HG02763 (cell line): ENCODE measurements around the gene OTX2.

ENCODE experiments used
- ATAC-seq: cut with Tn5 transposase; IDR thresholded peaks from one replicate; pipeline ENCODE4 v1.9.1; 2021; ENCODE audit warnings: mild to moderate bottlenecking, moderate library complexity; ENCODE audit not compliant: unreplicated experiment

The OTX2 gene

DNA sequence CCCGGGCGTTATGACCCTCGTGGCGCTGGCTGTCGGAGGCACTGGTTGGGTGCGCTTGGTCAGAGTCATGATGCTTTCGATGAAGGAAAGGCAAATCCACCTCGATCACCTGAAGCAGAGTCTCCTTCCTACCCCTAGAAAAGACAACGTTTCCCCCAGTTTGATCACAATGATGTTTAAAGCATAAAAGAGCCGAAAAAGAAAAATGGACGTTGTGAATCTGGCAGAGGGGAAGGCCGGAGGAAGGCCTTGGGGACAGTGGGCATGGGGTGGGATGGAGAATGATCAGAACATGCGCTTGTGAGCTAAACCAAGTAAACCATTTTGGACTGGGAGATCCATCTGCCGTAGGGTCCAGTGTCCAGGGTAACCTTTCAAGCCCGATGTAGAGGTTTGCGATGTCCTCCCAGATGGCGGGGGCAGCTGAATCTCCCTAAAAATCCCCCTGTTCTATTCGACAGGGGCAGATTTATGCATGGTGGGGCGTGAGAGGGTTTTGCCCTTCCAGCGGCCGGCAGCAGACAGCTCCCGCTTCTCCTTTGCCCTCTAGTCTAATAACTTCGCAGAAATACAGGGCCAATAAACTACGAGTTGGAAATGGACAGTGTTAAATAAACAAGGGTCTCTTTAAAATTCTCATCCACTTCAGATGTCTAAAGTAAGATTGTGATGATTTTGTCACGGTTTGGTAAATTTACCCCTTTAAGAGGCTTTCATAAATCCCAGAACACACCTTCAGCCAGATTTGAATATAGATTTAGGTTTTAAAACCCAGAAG lies 2.3 kb upstream of the OTX2 start:
- no peak for ATAC-seq

DNA sequence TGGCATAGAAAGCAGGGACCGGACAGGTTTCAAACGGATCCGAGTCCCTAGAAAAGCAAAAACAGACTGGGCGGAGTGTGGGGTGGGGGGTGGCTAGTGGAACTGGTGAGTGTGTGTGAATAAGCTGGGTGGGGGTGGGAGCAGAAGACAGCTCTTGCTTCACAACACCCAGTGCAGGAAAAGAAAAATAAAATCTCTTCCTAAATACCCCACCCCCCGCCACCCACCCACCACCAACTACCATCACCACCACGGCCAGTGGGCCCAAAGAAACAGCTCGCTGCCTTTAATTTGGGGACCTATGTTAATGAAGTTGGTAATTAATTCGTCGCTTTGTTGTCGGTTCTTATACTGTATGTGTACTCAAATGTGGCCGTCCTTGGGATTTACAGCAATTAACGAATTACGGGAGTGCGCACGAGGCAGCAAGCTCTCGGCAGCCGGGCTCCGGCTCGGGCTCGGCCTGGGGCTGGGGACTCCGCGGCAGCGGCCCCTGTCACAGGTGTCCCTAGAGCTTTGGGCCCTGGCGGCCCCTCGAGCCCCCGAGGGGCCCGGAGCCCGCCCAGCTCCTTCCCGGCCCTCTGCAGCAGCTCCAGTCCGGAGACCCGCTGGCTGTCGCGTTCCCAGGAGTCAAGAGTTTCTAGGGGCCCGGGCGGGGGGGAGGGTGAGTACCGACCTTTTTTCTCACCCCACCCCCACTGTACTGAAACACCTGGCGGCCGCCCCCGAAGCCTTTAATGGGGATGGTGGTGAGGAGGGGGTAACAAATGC lies 1.5 kb upstream of the OTX2 start:
- no peak for ATAC-seq

DNA sequence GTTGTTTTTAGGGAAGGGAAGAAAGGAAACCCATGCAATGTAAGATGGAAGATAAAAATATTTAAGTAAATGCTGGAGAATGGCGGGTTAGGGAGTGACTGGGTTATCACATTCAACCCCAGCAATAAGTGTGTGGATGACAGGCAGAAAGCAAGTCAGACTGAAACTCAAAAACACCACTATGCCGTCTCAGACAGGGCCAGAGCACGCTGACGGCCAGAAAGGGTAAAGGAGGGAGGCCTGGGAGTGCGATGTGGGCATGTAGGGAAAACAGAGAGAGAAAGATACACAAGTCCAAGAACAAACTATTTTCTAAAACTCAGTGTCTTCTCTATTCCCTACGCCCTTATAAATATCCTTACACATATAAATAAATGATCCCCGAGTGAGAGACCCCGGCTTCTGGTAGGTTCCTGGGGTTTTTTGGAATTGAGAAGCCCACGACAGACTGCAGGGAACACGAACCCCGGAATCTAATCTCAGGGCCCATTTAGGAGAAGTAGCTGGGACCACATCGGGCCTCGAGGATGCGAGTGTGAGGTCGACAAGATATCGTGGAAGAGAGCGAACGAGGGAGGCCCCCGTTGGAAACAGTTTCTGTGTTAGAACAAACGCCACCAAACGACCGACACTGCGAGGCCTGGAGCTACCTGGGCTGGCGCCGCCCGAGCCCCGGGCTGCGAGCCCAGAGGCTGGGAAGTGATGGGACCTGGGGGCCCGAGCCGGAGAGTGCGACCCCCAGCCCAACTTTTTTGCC lies 735 bp upstream of the OTX2 start:
- ATAC-seq: no peak

DNA sequence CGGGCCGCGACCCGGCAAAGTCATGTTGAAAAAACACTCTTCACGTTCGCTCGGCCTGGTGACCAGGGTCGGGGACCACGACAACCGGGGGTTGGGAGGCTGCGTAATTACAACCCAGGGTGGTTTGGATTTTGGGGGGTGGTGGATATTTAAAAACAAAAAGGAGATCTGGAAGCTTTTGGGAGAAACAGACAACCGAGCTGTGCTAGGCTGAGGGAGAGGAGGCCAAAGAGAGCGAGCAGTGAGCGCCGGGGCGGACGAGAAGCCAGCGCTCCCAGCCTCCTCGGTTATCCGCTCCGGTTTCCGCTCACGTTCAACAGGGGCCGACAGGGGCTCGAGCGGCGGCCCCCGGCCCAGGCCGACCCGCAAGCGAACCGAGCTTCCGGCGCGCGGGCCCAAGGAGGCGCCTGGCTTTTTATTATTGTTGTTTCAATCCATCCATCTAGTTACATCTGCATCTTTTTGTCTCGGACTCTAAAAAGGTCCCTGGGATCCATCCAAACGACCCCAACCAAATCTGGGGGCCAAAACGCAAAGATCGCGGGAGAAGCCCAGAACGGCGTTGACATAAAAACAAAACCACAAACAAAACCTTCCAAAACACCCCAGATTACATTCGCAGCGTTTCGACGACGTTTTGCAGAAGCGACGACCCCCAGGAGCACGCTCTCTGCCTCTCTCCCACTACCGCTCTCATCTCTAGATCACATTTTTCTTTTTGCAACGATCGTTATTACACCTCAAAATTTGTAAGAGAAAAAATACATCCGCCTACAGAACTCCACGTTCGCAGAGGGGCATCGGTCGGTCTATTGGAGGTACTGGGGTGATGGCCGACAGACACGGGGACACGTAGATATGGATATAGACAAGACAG lies 771 bp downstream of the OTX2 start:
- no peak for ATAC-seq

DNA sequence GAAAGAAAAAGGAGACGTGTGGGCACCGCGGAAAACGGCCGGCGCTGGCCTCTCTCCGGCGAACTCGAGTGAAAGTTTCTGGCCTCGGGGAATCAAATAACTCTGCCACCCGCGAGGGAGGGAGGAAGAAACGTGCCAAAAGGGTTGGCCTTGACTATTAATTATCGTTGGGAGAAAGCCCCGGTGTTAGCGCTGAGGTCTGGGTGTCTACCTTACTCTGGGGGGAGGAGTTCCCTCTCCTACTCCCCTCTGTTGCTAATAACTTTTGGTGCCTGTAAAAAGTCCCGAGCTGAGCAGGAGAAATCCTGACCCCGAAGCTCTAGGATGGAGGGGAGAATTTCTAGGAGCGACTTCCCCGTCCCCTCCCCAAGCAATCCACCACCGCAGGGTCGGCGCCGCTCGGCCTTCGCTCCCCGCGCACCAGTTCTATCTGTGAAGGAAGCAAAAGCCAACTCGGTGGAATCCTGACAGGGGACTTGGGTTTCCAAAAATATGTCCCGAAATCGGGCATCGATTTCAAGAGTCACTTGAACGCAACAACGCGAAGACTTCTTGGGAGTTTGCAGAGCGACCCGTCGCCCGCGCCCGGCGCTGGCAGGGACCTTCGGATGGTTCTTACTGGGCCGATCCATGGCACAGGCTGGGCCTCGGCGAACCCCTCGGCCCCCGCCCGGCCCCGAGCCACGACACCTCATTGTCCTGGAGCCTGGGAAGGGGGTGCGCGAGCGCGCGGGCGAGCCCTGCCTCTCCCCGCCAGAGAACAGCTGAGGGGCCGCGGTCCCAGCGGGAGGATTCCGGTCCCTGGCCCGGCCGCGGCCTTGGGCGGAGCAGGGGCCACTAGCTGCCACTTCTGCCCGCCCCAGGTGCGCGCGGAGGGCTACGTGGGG lies 1.7 kb downstream of the OTX2 start:
- ATAC-seq: no peak

DNA sequence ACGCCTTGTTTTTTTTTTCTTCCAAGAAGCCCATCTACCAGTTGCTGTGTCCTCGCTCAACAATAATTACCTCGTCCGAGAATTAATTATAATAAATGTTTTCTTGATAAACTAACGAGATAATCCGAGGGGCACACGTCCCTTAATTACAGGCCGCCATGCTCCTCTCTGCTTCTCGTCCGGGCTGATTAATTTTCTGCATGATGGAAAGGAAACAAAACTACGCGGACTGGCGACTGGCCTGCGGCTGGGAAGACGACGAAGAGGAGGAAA lies 2.2 kb downstream of the OTX2 start:
- no peak for ATAC-seq

DNA sequence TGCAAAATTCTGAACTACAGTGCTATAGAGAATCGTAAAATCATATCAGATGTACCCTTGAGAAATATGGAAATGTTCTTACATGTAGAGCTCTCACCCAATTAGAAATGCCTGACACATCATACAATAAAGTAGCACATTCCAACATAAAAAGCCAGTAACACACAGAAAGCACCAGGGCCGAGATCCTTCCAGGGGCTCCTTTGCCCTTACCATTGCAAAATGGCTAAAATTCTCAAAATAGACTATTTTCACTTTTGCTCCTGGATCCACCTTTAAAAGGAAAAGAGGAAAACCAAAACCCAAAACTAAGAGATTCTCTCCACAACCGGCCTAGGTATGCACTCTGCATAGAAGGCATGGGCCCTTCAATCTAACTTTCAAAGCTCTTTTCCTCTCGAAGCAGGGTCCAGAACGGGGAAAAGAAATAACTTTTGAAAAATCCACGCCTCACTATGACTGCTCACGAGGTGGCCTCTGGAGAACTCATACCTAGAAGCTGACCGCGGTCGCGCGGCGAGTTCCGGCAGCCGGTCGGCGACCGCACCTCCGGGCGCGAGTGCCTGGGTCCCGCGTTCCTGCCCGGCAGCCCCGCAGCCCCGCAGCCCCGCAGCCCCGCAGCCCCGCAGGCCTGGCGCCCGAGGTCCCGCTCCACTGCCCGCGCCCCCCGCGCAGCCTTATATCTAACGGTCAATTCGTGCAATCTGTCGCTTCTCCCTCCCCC lies 2.7 kb downstream of the OTX2 start:
- no peak for ATAC-seq

DNA sequence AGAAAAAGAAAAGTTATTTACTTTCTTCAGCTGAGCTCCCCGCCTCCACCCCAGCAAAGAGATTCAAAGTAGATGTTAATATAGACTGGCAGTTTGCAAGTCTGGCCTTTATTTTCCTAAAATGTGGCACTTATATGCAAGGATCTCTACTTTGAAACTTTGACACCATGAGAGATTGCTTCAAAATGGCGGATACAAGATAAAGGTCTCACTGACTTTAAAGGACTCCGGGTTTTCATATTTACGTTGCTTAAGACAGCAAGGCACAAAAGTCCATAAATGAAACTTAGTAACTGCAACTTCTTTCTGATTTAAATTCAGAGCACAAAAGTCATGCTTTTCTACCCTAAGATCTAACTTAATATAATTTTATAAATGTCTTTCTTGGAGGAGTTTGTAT lies 3.5 kb downstream of the OTX2 start:
- ATAC-seq: no peak

DNA sequence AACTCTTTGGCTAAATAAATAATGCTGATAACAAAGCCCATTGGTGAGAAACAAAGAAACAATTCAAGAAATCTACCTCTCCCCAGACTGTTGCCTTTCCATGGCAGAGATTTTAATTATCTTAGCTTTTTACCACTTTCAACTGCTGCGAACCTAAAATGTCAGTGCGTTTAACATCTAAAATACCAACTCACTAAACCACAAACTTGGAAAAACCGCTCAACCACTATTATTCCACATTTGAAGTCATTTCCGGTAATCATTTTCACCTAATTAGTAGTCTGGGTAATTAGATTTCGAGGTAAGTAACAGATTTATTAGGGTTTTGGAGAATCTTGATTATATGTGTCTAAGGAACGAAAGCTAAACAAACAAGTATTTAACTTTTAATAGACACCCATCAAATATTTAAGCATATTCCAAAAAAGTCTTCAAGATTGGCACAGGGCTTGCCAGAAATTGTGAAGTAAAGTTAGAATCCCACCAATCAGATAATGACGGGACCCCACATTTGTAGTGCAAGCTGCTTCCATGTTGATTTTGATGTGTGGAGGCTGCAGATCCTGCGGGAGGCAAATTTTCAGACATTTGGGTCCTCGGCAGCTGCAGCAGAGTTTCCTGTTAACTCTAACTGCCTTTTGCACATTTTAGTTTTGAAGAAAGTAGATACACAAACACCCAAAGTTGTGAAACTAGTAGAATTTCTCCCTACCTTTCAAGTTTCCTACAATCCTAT lies 4.1 kb downstream of the OTX2 start:
- ATAC-seq: no peak

DNA sequence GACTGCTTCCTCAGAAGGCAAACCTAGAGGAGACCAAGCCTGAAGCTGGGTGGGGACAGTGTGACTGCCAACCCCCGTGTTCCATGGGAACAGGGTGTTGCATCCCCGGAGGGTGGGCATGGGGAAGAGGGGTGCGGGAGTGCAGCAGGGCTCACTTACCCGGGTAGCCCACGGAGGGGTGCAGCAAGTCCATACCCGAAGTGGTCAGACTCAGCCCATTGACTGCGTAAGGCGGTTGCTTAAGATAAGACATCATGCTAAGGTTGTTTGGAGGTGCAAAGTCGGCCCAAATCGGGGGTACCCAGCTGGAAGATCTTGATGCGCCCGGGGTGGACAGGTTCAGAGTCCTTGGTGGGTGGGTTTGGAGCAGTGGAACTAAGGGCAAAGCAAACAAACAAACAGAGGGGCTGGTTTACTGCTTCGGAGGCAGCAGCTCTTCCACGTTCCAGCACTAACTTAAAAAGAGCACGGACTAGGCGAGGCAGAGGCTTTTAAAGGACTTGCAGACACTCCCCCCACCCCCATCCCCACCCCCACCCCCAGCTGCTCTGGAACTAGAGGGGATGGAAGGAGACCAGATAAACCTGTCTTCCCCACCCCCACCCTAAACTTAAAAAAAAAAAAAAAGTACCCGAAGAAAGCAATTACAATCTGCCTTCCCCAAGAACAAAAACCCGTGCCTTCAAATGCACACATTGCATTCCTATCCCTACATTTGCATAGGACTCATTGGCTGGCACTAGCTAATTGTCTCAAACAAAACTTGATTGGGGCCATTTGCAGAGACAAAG lies 4.9 kb downstream of the OTX2 start:
- ATAC-seq: no peak

DNA sequence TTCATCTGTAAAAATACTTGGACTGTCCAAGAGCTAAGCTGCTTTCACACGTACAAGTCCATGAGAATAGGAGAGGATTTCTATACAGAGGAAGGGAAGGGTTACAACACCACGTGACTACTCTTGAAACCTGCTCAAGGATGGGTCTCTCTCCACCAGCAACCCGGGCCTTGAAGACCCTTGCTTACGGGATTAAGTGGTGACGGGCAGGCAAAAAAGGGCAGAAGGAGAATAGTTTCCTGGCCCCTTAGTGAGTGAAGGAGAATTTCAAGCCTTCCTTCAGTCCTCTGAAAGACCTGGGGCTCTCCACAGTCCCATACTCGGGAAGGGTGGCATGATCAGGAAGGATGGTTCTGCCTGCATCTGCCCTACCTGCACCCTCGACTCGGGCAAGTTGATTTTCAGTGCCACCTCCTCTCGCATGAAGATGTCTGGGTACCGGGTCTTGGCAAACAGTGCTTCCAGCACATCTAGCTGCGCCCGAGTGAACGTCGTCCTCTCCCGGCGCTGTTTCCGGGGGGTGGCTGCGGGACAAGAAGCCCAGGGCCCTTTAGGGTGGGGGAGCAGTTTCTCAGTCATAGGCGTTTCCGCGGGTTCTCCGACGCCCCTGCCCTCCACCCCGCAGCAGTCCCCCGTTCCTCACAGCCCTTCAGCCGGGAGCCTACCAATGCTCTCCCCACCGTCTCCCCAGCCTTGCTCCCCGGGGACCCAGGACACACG lies 6.3 kb downstream of the OTX2 start:
- no peak for ATAC-seq

DNA sequence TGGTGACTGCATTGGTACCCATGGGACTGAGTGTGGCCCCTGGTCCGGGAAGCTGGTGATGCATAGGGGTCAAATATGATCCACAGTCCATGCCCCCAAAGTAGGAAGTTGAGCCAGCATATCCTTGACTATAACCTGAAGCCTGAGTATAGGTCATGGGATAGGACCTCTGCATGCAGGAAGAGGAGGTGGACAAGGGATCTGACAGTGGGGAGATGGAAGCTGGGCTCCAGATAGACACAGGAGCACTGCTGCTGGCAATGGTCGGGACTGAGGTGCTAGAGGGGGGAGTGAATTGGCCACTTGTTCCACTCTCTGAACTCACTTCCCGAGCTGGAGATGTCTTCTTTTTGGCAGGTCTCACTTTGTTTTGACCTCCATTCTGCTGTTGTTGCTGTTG lies 8.4 kb downstream of the OTX2 start:
- ATAC-seq: no peak

DNA sequence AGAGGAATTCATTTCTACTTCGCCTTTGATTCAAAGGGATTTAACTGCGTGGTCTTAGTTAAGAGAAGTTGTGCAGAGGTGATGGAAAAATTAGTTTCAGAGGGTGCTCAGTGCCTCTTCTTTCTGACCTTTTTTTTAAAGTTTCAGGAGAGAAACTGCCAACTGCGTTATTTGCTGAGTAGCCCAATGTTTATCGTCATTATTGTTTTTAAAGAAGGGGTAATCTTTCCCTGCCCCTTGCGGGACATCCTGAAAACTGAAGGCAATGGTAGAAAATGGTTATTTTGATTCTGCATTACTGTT lies 11.0 kb downstream of the OTX2 start:
- ATAC-seq: no peak

DNA sequence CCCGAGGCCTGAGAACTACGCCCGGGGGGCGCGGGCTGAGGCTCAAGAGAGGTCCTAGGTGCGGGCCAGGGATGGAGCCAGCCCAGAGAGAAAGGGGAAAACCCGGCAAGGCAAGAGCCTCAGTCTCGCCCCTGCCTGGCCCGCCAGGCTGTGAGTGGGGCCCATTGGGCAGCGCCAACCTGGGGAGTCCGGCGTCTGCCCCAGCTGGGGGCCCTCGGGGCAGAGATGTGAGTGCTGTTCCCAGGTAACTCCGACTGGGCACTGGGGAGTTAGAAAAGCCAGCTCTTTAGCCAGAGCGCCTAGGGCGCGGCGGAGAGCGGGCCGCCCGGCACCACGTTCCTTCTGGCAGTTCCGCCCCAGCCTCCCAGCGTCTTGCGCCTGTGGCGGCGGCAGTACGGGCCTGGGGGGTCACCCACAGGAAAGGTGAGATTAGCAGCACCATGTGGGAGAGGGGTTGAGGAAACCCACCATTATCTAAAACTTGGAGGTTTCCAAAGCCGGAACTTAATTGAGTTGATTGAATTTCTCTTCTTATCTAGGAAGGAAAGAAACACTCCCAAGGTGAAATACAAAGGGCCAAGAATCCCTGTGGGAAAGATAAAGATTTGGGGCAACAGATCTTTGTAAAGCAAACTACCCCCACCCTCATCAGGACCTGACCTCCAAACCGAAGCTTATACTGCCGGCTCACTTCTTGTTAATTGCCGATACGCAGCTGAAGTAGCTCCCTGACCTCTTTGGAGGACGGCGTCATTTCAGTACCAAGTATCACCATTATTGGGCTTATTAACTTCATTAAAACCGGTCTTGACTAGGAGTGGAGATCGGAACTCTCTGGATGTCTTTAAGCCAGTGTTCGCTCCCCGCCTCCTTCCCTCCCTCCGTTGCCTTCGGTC lies 11.6 kb downstream of the OTX2 start:
- ATAC-seq: no peak

DNA sequence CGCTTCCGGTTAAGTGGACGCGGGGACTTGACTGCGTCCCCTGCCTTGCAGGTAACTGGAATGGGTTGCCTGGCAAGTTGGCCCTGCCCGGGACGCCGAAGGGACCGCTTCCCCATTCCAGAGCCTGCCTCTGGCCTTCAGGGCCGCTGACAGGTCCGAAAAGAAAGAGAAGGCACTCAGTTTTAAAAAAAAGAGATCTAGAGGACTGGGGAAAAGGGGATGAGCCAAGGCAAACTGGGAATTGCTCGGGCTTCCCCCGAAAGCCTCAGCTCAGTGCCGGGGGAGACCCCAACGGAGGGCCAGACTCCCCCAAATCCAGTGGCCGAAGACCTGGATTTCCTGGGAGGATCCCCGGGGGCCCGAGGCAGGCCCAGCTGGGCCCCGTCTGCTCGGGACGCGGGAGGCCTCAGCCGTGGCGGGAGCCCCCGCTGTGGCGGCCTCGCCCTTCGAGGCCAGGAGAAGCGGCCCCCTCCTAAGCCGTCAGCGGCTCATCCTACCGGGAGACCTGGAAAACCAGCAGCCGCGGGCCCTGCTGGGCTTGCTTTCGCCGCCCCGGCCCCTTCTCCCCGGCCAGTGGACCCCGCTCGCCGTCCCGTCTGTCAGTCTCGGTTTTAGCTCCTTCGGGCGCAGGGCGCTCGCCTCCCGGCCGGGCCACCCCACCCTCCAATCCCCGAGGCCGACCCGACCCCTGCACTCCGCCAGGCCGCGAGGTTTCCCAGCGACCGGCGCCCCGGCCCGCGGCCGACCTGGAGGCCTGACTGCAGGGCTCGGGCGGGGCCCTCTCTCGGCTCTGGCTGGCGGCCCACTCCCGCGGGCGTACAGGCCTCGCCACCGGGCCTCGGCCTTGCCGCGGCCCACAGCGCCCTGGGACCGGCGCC lies 12.5 kb downstream of the OTX2 start:
- ATAC-seq: no peak
